NCI-H146 treated with DMSO at 0.1 percent for 48 hours (cell line): Measurements from ENCODE around the gene COL9A1.
A peak's percentile ranks its signal among the peaks of the same experiment; 100 is the strongest.
"Not testable (repeated sequence)": the region's sequence is repeated elsewhere in the genome, so short reads cannot be mapped to it uniquely, and the experiment has no call there.

Source experiments
- DNase-seq: peaks from one replicate; lab custom pipeline; 2025; ENCODE audit not compliant: unreplicated experiment; lab: John Stamatoyannopoulos, UW

The COL9A1 gene

GRCh38 chr6:70303034-70303525 is at the start of gene COL9A1:
COL9A1 (minus strand) TSS chr6:70303084; CDS start chr6:70302924, 160 bp downstream.
- no peak for DNase-seq

DNA sequence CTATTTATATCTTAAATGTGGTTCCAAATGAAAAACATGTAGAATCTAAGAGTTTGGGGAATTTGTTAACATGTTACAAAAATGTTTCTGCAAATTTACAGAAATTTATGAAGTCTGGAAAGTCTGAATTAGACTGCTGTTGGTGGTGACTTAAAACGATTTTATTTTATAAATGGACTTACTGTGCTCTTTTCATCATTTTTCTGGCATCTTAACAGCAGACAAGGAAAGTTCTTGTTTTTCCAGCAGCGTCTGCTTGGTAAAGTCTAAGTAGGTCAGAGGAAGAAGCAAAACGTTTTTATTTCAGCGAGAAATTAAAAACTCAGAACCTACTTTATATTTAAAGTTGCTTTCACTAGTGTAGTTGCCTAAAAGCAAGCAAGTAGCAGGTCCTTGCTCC is 48.6 kb upstream of the COL9A1 start:
- DNase-seq: no peak

DNA sequence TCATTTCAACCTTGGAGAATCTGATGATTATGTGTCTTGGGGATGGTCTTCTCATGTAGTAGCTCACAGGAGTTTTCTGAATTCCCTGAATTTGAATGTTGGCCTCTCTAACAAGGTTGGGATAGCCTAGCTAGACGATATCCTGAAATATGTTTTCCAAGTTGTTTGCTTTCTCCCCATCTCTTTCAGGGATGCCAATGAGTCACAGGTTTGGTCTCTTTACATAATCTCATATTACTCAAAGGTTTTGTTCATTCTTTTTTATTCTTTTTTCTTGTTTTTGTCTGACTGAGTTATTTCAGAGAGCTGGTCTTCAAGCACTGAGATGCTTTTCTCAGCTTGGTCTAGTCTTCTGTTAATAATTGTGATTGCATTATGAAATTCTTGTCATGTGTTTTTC is 42.7 kb upstream of the COL9A1 start:
- DNase-seq: no peak

- DNase-seq: no peak
Observed at GRCh38 chr6:70343313-70343712, 40.4 kb upstream of the COL9A1 start.

DNA sequence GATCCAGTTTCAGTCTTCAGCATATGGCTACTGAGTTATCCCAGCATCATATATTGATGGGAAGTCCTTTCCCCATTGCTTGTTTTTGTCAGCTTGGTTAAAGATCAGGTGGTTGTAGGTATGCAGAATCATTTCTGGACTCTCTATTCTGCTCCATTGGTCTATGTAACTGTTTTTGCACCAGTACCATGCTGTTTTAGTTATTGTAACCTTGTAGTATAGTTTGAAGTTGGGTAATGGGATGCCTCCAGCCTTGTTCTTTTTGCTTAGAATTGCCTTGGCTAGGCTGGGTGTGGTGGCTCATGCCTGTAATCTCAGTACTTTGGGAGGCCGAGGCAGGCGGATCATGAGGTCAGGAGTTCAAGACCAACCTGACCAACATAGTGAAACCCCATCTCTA is 36.9 kb upstream of the COL9A1 start:
- not testable (repeated sequence) for DNase-seq

GRCh38 chr6:70338775-70339174 is 35.9 kb upstream of the COL9A1 start:
- no peak for DNase-seq

- no peak for DNase-seq
Observed at GRCh38 chr6:70337743-70338105, 34.8 kb upstream of the COL9A1 start.

DNA sequence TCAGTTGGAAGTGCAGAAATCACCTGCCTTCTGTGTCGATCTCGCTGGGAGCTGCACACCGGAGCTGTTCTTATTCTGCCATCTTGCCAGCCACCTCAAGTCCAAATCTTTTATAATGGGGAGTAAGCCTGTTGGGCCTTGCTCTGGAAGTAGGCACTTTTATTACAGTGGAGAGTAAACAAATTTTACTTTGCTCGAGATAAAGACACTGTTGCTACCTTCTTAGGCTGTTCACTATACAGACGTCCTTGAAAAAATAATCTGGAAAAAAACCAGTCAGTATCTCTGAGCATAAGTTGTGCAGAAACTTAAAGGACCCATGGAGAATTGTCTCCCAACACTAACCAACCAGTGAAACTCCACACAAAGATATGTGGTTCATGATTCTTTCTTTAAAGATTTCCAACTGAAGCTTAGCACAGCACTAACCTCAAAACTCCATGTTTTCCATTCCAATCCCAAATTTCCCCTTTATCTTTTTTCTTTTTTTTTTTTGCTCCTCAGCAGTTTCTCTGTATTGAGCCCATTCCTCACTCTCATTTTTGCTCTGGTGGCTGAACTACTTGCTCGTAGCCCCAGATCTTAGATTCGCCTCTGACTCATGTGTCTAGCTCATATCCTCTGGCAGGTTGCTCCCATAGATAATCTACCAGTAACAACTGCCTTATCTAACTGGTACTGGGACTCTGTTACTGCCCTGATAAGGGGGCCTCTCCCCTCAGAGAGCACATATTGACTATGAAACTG is 34.3 kb upstream of the COL9A1 start:
- DNase-seq: no peak

GRCh38 chr6:70327036-70327435 is 24.2 kb upstream of the COL9A1 start:
- no peak for DNase-seq

- no peak for DNase-seq
Observed at GRCh38 chr6:70325009-70325408, 22.1 kb upstream of the COL9A1 start.

DNA sequence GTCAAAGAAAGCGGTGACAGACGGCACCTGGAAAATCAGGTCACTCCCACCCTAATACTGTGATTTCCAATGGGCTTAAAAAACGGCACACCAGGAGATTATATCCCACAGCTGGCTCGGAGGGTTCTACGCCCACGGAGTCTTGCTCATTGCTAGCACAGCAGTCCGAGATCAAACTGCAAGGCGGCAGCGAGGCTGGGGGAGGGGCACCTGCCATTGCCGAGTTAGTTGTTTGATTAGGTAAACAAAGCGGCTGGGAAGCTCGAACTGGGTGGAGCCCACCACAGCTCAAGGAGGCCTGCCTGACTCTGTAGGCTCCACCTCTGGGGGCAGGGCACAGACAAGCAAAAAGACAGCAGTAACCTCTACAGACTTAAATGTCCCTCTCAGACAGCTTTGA is 14.9 kb upstream of the COL9A1 start:
- DNase-seq: not testable (repeated sequence)

DNA sequence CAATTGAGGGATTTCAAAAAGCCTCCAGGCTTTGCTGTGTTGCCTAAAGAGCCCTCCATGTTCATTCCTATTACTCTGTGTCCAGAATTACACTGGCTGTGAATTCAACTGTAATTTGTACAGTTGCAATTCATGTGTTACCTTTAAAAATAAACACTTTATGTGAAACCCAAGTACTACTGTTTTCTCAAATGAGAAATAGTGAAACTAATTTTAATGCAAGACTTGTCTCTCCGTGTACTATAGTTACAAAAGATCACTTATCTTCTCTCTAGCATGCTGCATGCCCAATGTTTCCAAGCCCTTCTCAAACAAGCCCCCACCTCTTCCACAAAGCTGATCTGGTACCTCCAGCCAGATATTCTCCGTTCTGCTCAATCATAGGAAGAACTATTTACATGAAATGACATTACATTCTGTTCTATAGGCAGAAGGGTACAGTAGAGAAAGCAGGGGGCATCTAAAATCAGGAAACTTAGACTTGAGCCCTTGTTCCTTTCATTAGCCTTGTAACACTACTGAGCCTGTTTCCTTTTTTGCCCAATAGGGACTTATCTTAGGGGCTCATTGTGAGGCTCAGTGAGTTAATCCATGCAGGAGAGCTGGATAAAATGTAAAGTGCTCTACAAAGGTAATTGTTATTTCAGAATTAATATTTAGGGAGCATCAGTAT is 12.3 kb upstream of the COL9A1 start:
- no peak for DNase-seq

DNA sequence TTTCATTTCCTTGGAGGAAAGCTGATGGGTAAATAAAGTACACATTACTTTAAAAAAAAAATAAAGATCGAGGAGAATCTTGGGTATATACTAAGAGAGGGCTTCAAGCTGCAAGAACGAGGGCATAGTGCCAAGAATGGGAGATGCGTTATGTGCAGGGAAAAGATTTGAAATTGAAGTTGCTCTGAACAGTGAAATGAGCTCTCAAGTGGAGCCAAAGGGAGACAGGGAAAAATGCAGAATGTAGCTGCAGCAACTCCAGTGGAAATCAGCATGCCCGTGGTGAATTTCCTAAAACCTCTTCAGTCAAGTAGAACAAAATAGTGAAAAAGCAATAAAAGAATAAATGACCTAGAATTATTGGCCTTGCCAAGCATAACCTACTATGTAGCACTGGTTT is 11.4 kb upstream of the COL9A1 start:
- no peak for DNase-seq

DNA sequence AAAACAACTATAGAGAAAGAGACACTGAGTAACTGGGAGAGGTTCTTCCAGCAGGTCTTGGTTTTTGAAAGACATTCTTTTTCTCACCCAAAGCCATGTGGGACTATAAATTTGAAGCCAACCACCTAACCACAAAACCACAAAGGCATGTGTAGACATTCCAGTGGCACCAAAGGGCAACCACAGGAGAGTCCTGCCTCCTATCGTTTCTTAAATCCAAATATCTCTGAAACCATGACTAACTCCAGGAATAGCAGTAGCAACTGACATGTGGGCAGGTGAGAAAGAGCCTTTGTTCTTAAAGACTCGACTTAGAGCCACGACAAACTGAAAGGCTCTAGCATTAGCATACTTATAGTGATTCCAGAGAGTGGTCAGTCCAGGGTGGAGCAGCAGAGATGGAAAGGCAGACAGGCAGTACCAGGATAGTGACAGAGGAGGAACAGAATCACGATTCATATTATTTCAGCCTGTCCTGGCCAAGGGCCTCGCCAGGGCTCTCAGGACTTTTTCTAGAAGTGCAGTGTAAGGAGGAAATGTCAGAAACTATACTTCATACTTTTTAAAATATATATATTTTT is 9.4 kb upstream of the COL9A1 start:
- DNase-seq: no peak

DNA sequence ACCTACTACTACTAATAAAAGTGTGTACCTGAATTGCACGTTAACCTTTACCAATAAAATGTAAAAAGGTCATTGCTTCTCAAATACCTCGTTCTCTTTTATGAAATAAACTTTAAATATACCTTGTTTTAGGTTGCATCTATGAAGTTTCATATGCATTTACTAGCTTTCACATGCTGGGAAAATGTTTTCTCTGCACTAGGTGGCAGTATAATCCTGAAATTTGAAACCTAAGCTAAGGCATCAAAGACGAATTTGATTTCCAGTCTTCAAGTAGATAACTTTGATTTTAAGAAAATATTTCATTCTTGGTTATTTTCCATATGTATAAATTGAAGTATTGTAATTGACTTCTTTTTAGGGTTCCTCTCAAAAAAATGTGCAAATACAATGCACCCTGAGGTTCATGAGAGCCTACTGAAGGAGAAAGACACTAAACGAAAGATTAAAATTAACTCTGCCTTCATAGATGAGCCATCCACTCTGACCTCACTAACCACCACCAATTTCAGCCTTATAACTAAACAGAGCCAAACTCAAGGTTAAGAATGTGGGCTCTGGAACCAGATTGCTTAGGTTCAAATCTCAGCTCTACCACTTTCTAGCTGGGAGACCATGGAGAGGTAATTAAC is 7.3 kb upstream of the COL9A1 start:
- peak; percentile 12 for DNase-seq

GRCh38 chr6:70309243-70309642 is 6.4 kb upstream of the COL9A1 start:
- no peak for DNase-seq

DNA sequence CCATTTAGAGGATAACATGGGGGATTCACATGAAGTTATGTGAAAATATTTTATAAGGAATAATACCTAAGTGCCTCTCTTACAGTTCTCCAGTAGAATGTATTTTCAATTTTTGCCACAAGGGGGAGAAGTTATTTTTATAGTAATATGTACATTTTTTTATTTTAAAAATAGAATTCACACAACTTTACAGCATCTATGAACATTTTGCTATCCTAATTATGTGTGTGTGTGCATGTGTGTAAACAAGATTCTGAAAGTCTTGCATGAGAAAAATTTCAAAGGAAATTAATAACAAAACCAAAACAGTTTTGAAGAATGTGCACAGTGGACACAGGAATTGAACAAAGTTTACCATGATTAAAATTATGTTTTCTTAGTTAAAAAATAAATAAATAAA is 5.3 kb upstream of the COL9A1 start:
- DNase-seq: not testable (repeated sequence)

GRCh38 chr6:70307008-70307407 is 4.1 kb upstream of the COL9A1 start:
- no peak for DNase-seq

DNA sequence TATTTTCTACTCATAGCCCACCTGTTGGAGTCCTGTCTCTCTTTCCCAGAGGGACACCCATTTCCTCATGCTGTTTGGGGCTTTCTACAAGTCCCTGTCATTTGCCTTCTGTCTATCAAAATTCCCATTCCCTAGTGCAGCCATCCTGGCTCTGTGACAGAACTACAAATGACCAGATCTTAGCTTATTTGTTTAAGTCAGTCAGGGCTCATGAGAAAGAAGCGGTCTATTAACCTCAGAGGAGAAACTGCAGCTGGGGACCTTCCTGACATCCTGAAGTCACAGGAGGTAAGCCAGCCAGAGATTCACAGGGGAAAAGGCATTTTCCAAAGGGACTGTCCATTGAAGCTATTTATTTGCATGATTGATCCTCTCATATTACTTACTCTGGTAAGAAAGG is 1.7 kb upstream of the COL9A1 start:
- DNase-seq: no peak

DNA sequence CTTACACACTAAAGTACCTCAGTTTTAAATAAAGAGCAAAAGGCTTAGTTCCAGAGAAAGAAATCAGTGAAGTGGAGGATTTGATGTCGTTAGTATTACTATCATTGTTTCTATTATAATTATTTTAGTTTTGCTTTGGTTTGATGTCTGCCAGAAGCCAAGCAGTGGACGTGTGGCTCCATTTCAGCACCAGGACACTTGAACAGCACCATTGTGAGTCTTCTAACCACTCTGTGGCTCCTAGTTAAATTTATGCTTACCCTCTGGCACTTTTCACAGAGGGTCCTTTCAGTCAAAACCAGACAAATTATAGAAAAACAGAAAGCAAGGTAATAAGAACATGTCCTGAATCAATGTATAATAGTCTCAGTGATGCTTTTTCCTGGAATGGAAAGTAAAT is 3.4 kb downstream of the COL9A1 start:
- no peak for DNase-seq

DNA sequence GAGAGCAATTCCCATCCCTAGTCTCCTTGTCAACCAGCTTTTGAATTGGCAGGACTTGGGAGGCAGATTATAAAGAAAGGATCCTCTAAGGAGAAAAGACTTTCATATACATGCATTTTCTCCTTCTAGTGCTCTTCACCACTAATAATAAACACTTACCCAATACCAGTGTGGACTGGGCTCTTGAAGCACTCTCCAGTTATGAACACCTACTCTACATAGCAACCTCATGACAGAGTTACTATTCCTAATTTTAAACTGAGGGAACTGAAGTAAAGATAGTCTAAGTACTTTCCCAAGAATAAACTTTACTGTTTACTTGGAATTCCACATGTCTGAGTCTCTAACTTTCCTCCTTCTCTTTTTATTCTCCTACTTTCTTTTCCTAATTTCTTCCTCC is 4.8 kb downstream of the COL9A1 start:
- DNase-seq: no peak

DNA sequence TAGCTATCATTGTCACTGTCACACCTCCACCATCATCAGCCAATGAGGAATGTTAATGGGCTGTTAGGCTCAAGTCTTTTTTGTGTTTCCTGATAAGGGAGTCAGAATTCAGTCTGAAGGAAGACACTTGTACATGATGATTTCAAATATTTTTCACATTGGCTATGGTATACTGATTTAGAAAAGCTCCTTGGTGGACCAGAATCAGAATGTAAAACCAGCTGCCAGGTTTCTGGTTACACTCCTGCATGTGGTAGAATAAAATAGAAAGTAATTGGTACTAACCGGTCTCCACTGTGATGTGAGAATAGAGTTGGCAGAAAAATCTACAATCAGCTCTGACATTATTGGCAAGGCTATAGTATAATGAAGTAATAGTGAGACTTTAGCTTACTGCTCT is 10.7 kb downstream of the COL9A1 start:
- DNase-seq: no peak
